GM12892 (cell line): ENCODE measurements around the gene TMEM163.

Experiments used
- POLR2A ChIP-seq: IDR thresholded peaks from 2 replicates; pipeline ENCODE4 v1.6.1; 2011; ENCODE audit warnings: low read depth, low read length, control low read depth
- POLR2AphosphoS5 ChIP-seq: IDR thresholded peaks from 2 replicates; pipeline ENCODE4 v1.6.1; 2011; ENCODE audit warnings: low read depth, low read length, control low read depth

GRCh38 chr2:134599236-134599635 lies 119.6 kb downstream of the TMEM163 start:
- TF ChIP-seq POLR2AphosphoS5 (no peak), POLR2A (no peak)
